Astrocyte (in vitro differentiated cells and primary cell): ENCODE results near the gene SPSB1. TPM values are rescaled to one million over a fixed set of nuclear protein-coding genes. Genes with fewer than 3 reads are reported as not detected.

Source experiments
- DNase-seq: peaks from one replicate; pipeline ENCODE4 v3.0.0-alpha.2; 2010; ENCODE audit warnings: low read depth
- FAIRE-seq: peaks from 2 replicates; lab custom pipeline; 2011; peaks lifted over from hg19 to GRCh38; lab: Jason Lieb, UNC
- H2AFZ ChIP-seq: 2 replicates; pipeline ENCODE4 v1.6.0; 2012; ENCODE audit warnings: low read depth, low read length, inconsistent platforms
- H3K27ac ChIP-seq: 2 replicates; pipeline ENCODE4 v1.5.1; 2011; ENCODE audit warnings: low read depth, low read length, inconsistent platforms
- H3K27me3 ChIP-seq: 2 replicates; pipeline ENCODE4 v1.6.0; 2011; ENCODE audit warnings: low read length, inconsistent platforms; ENCODE audit not compliant: insufficient read depth
- H3K36me3 ChIP-seq: 2 replicates; pipeline ENCODE4 v1.5.1; 2011; ENCODE audit warnings: low read length, inconsistent platforms; ENCODE audit not compliant: insufficient read depth
- H3K4me1 ChIP-seq: 2 replicates; pipeline ENCODE4 v1.5.1; 2011; ENCODE audit warnings: low read length, inconsistent platforms; ENCODE audit not compliant: insufficient read depth
- H3K4me2 ChIP-seq: 2 replicates; pipeline ENCODE4 v1.6.0; 2012; ENCODE audit warnings: low read length, inconsistent platforms
- H3K4me3 ChIP-seq: 2 replicates; pipeline ENCODE4 v1.5.1; 2011; ENCODE audit warnings: low read depth, mild to moderate bottlenecking, low read length, inconsistent platforms; ENCODE audit not compliant: insufficient read depth
- H3K79me2 ChIP-seq: 2 replicates; pipeline ENCODE4 v1.6.0; 2012; ENCODE audit warnings: mild to moderate bottlenecking, low read length, inconsistent platforms; ENCODE audit not compliant: insufficient read depth
- H3K9ac ChIP-seq: 2 replicates; pipeline ENCODE4 v1.6.0; 2012; ENCODE audit warnings: mild to moderate bottlenecking, low read length, inconsistent platforms
- H3K9me3 ChIP-seq: 2 replicates; pipeline ENCODE4 v1.5.1; 2012; ENCODE audit warnings: low read depth, mild to moderate bottlenecking, low read length, inconsistent platforms; ENCODE audit not compliant: insufficient read depth
- H4K20me1 ChIP-seq: 2 replicates; pipeline ENCODE4 v1.6.0; 2012; ENCODE audit warnings: low read length, inconsistent platforms; ENCODE audit not compliant: insufficient read depth
- H3K27ac Mint-ChIP-seq: one replicate; pipeline ENCODE4 v1.8.0; 2021; ENCODE audit warnings: mild to moderate bottlenecking, mixed read lengths; ENCODE audit not compliant: unreplicated experiment
- H3K27me3 Mint-ChIP-seq: one replicate; pipeline ENCODE4 v1.8.0; 2021; ENCODE audit warnings: low read depth, mixed read lengths; ENCODE audit not compliant: unreplicated experiment
- H3K36me3 Mint-ChIP-seq: one replicate; pipeline ENCODE4 v1.8.0; 2021; ENCODE audit warnings: low read depth, mixed read lengths; ENCODE audit not compliant: unreplicated experiment
- H3K4me1 Mint-ChIP-seq: one replicate; pipeline ENCODE4 v1.8.0; 2021; ENCODE audit warnings: low read depth, mixed read lengths; ENCODE audit not compliant: unreplicated experiment
- H3K4me3 Mint-ChIP-seq: one replicate; pipeline ENCODE4 v1.8.0; 2021; ENCODE audit warnings: mild to moderate bottlenecking, moderate library complexity, mixed read lengths; ENCODE audit not compliant: unreplicated experiment
- H3K9me3 Mint-ChIP-seq: one replicate; pipeline ENCODE4 v1.8.0; 2021; ENCODE audit warnings: mild to moderate bottlenecking, mixed read lengths; ENCODE audit not compliant: unreplicated experiment
- CTCF ChIP-seq: IDR thresholded peaks from 2 replicates; pipeline ENCODE4 v1.5.1; 2011; ENCODE audit warnings: low read depth, mild to moderate bottlenecking, inconsistent platforms, low read length, moderate library complexity; ENCODE audit not compliant: insufficient read depth
- EZH2 ChIP-seq: IDR thresholded peaks from 2 replicates; pipeline ENCODE4 v1.6.1; 2012; ENCODE audit warnings: mild to moderate bottlenecking, low read length, inconsistent platforms; ENCODE audit not compliant: insufficient read depth
- total RNA-seq: library from RNA; stranded (reverse); gene quantifications from 2 replicates; pipeline ENCODE4 v1.2.1, GENCODE V29; 2021

Gene SPSB1
- total RNA-seq, 1 donor from 2014 or later, result 53.5 TPM

GRCh38 chr1:9332513-9333143, 39.9 kb downstream of the SPSB1 start:
- peaks cover 92% of the 10 kb centered on the region for H4K20me1 ChIP-seq
- Mint-ChIP-seq H3K27ac (no peak overlapping the region), H3K27me3 (no peaks in the 10 kb centered on the region), H3K9me3 (no peaks in the 10 kb centered on the region), H3K4me3 (no peak overlapping the region), H3K4me1 (peaks cover 19% of the 10 kb centered on the region), H3K36me3 (peaks cover 9% of the 10 kb centered on the region)
- TF ChIP-seq CTCF (no peak), EZH2 (no peak)
- no peaks in the 10 kb centered on the region for H3K4me1 ChIP-seq
- H3K9ac ChIP-seq, result no peak overlapping the region
- H3K27me3 ChIP-seq, result no peaks in the 10 kb centered on the region
- no peak overlapping the region for H3K27ac ChIP-seq
- H3K36me3 ChIP-seq, result no peaks in the 10 kb centered on the region
- no peak overlapping the region for H2AFZ ChIP-seq
- H3K4me2 ChIP-seq, result no peak overlapping the region
- DNase-seq, result no peak
- H3K79me2 ChIP-seq, result peaks cover 97% of the 10 kb centered on the region
- no peak for FAIRE-seq
- H3K4me3 ChIP-seq, result no peak overlapping the region
- H3K9me3 ChIP-seq, result no peaks in the 10 kb centered on the region

- no peak overlapping the region for H2AFZ ChIP-seq
- no peaks in the 10 kb centered on the region for H3K27me3 ChIP-seq
- H3K36me3 Mint-ChIP-seq, result peaks cover 15% of the 10 kb centered on the region
- H3K36me3 ChIP-seq, result no peaks in the 10 kb centered on the region
- no peak for DNase-seq
- no peaks in the 10 kb centered on the region for H3K9me3 Mint-ChIP-seq
- H3K9me3 ChIP-seq, result no peaks in the 10 kb centered on the region
- H3K4me3 Mint-ChIP-seq, result no peak overlapping the region
- peaks cover 29% of the 10 kb centered on the region for H3K4me1 Mint-ChIP-seq
- H3K4me2 ChIP-seq, result no peak overlapping the region
- no peaks in the 10 kb centered on the region for H3K27me3 Mint-ChIP-seq
- peaks cover 99% of the 10 kb centered on the region for H3K79me2 ChIP-seq
- H3K27ac Mint-ChIP-seq, result no peak overlapping the region
- peaks cover 97% of the 10 kb centered on the region for H4K20me1 ChIP-seq
- H3K27ac ChIP-seq, result no peak overlapping the region
- TF ChIP-seq CTCF (no peak), EZH2 (no peak)
- H3K4me1 ChIP-seq, result peaks cover 11% of the 10 kb centered on the region
- peak overlapping the region; percentile 10 for H3K9ac ChIP-seq
- no peak overlapping the region for H3K4me3 ChIP-seq
- FAIRE-seq, result no peak
These were observed 45.9 kb downstream of the SPSB1 start for GRCh38 chr1:9338397-9339246.
